Myocyte (in vitro differentiated cells): Measurements from ENCODE around the gene RNF19B. TPM values are rescaled to one million over a fixed set of nuclear protein-coding genes. Genes with fewer than 3 reads are reported as not detected.

Experiments
- DNase-seq: peaks from one replicate; pipeline ENCODE4 v3.0.0-alpha.2; 2012; ENCODE audit warnings: low read depth
- total RNA-seq: library from RNA; depleted of rRNA; stranded (reverse); fragments of >200 nt; gene quantifications from 2 replicates; pipeline ENCODE4 v1.2.3, GENCODE V29; 2014

Gene RNF19B
- total RNA-seq, 1 donor from 2014 or later, result 23.4 TPM

- DNase-seq, result no peak
Measured at GRCh38 chr1:32889731-32890278, 74.8 kb downstream of the RNF19B start.

GRCh38 chr1:32888677-32889420, 75.8 kb downstream of the RNF19B start:
- DNase-seq, result no peak

- DNase-seq, result no peak
Measured at GRCh38 chr1:32888134-32888533, 76.5 kb downstream of the RNF19B start.

GRCh38 chr1:32887623-32888022, 77.0 kb downstream of the RNF19B start:
- no peak for DNase-seq

GRCh38 chr1:32886828-32887414, 77.7 kb downstream of the RNF19B start:
- DNase-seq, result no peak

Other genes starting within 250 kb of the RNF19B start
- gene YARS1, start 147.5 kb downstream of the RNF19B start, total RNA-seq, result 76.2 and 79.9 TPM in 2 replicates
- gene S100PBP, start 147.2 kb downstream of the RNF19B start, total RNA-seq, result 18.4 and 27.9 TPM in 2 replicates
- gene FNDC5, start 93.9 kb downstream of the RNF19B start, total RNA-seq, result 392 and 577 TPM in 2 replicates
- gene HPCA, start 78.3 kb downstream of the RNF19B start, total RNA-seq, result 0.88 TPM in 1 of 2 replicates, not detected in the other
- 28.3 and 44.2 TPM in 2 replicates for gene TMEM54, start 63.4 kb downstream of the RNF19B start, total RNA-seq
- gene AK2, start 72.1 kb upstream of the RNF19B start, total RNA-seq, result 127 and 166 TPM in 2 replicates
- 5.3 and 10.7 TPM in 2 replicates for gene AZIN2, start 116.3 kb upstream of the RNF19B start, total RNA-seq
- 16.8 and 20.8 TPM in 2 replicates for gene TRIM62, start 217.2 kb upstream of the RNF19B start, total RNA-seq